ENCODE data around the gene ZNF778. TPM values are rescaled to one million over a fixed set of nuclear protein-coding genes. Genes with fewer than 3 reads are reported as not detected.

Gene ZNF778
- total RNA-seq, 1 donor from 2014 or later: 35.5 TPM

- peaks cover 8% of the 10 kb centered on the region for H3K27me3 Mint-ChIP-seq (ENCODE audit: unreplicated experiment)
- TF ChIP-seq, protein P1, sequence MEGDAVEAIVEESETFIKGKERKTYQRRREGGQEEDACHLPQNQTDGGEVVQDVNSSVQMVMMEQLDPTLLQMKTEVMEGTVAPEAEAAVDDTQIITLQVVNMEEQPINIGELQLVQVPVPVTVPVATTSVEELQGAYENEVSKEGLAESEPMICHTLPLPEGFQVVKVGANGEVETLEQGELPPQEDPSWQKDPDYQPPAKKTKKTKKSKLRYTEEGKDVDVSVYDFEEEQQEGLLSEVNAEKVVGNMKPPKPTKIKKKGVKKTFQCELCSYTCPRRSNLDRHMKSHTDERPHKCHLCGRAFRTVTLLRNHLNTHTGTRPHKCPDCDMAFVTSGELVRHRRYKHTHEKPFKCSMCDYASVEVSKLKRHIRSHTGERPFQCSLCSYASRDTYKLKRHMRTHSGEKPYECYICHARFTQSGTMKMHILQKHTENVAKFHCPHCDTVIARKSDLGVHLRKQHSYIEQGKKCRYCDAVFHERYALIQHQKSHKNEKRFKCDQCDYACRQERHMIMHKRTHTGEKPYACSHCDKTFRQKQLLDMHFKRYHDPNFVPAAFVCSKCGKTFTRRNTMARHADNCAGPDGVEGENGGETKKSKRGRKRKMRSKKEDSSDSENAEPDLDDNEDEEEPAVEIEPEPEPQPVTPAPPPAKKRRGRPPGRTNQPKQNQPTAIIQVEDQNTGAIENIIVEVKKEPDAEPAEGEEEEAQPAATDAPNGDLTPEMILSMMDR (IDR thresholded peaks at IDR 0.05; ENCODE audit: unreplicated experiment): no peak
- no peak overlapping the region for H3K27ac Mint-ChIP-seq (ENCODE audit: unreplicated experiment)
- no peak for DNase-seq (ENCODE audit: low spot score)
- no peaks in the 10 kb centered on the region for H3K36me3 Mint-ChIP-seq (ENCODE audit: low read depth, unreplicated experiment)
- no peak overlapping the region for H3K4me3 Mint-ChIP-seq (ENCODE audit: unreplicated experiment)
- H3K9me3 Mint-ChIP-seq (ENCODE audit: unreplicated experiment): no peaks in the 10 kb centered on the region
- H3K4me1 Mint-ChIP-seq (ENCODE audit: unreplicated experiment): no peaks in the 10 kb centered on the region
Measured at GRCh38 chr16:89176717-89177116, 40.8 kb upstream of the ZNF778 start.

GRCh38 chr16:89177501-89177900 is 40.0 kb upstream of the ZNF778 start:
- no peak overlapping the region for H3K27ac Mint-ChIP-seq (ENCODE audit: unreplicated experiment)
- no peaks in the 10 kb centered on the region for H3K9me3 Mint-ChIP-seq (ENCODE audit: unreplicated experiment)
- H3K4me1 Mint-ChIP-seq (ENCODE audit: unreplicated experiment): no peaks in the 10 kb centered on the region

DNA sequence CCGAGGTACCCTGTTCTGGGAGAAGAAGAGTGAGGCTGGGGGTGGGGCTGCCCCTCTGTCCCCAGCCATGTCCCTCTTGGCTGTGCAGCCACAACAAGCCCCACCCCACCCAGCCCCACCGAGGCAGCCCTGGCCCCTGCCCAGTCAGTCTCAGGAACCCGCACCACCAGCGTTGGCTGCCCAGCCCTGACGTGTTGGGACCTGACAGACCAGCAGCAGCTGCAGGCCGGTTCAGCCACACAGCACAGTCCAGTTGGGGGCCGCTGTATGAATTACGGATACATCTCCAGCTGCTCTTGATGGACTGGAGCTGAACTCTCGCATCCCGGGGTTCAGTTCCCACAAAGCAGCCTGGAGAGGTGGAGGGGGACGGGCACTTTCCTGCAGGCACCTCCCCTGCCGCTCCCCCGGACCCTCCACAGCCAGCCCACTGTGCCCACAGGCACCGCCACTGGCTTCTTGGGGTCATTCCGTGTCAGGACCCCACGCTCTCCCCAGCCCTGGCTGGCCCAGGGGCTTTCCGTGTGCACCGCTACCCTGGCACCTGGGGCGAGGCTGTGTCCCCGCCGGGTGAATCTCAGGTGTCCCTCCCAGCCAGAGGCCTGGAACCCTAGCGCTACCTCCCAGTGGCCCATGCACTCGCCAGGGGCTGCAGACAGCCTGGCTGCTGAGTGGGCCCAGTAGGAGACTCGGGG is 38.9 kb upstream of the ZNF778 start:
- TF ChIP-seq, protein P1 (IDR thresholded peaks at IDR 0.05; ENCODE audit: unreplicated experiment): no peak
- no peak for DNase-seq (ENCODE audit: low spot score)
- no peak overlapping the region for H3K27ac Mint-ChIP-seq (ENCODE audit: unreplicated experiment)

More at GRCh38 chr16:89177501-89177900, 40.0 kb upstream of the ZNF778 start:
- Mint-ChIP-seq H3K4me3 (ENCODE audit: unreplicated experiment) (no peak overlapping the region), H3K27me3 (ENCODE audit: unreplicated experiment) (peaks cover 8% of the 10 kb centered on the region), H3K36me3 (ENCODE audit: low read depth, unreplicated experiment) (no peaks in the 10 kb centered on the region)
- TF ChIP-seq, protein P1 (IDR thresholded peaks at IDR 0.05; ENCODE audit: unreplicated experiment): no peak
- no peak for DNase-seq (ENCODE audit: low spot score)

GRCh38 chr16:89179148-89179484 is 38.4 kb upstream of the ZNF778 start:
- H3K4me3 Mint-ChIP-seq (ENCODE audit: unreplicated experiment): no peak overlapping the region
- no peaks in the 10 kb centered on the region for H3K4me1 Mint-ChIP-seq (ENCODE audit: unreplicated experiment)
- H3K27me3 Mint-ChIP-seq (ENCODE audit: unreplicated experiment): peaks cover 6% of the 10 kb centered on the region
- no peak overlapping the region for H3K27ac Mint-ChIP-seq (ENCODE audit: unreplicated experiment)
- TF ChIP-seq, protein P1 (IDR thresholded peaks at IDR 0.05; ENCODE audit: unreplicated experiment): no peak
- H3K36me3 Mint-ChIP-seq (ENCODE audit: low read depth, unreplicated experiment): no peaks in the 10 kb centered on the region
- H3K9me3 Mint-ChIP-seq (ENCODE audit: unreplicated experiment): no peaks in the 10 kb centered on the region
- DNase-seq (ENCODE audit: low spot score): no peak

More for the DNA sequence above, 38.9 kb upstream of the ZNF778 start:
- Mint-ChIP-seq H3K4me3 (ENCODE audit: unreplicated experiment) (no peak overlapping the region), H3K36me3 (ENCODE audit: low read depth, unreplicated experiment) (no peaks in the 10 kb centered on the region), H3K9me3 (ENCODE audit: unreplicated experiment) (no peaks in the 10 kb centered on the region), H3K27me3 (ENCODE audit: unreplicated experiment) (peaks cover 6% of the 10 kb centered on the region), H3K4me1 (ENCODE audit: unreplicated experiment) (no peaks in the 10 kb centered on the region)

GRCh38 chr16:89179656-89180315 is 37.7 kb upstream of the ZNF778 start:
- H3K27ac Mint-ChIP-seq (ENCODE audit: unreplicated experiment): no peak overlapping the region
- peaks cover 4% of the 10 kb centered on the region for H3K4me1 Mint-ChIP-seq (ENCODE audit: unreplicated experiment)
- no peaks in the 10 kb centered on the region for H3K36me3 Mint-ChIP-seq (ENCODE audit: low read depth, unreplicated experiment)
- no peaks in the 10 kb centered on the region for H3K9me3 Mint-ChIP-seq (ENCODE audit: unreplicated experiment)
- TF ChIP-seq, protein P1 (IDR thresholded peaks at IDR 0.05; ENCODE audit: unreplicated experiment): no peak
- H3K27me3 Mint-ChIP-seq (ENCODE audit: unreplicated experiment): peaks cover 9% of the 10 kb centered on the region
- DNase-seq (ENCODE audit: low spot score): no peak
- H3K4me3 Mint-ChIP-seq (ENCODE audit: unreplicated experiment): no peak overlapping the region
